A549 (cell line): ENCODE measurements around the gene NIPAL3.

Experiments
- BHLHE40 ChIP-seq: IDR thresholded peaks from 2 replicates; pipeline ENCODE4 v1.6.1; 2012; ENCODE audit warnings: low read depth, low read length, inconsistent platforms
- EP300 ChIP-seq, 2 experiments: fragments of >200 bp; sonication (Bioruptor Twin); formaldehyde crosslinking; IDR thresholded peaks; 2 replicates in 1 of 2; 3 replicates in 1 of 2; pipeline ENCODE4 v1.6.1; 2016 to 2017
- ESRRA ChIP-seq: fragments of 150-350 bp; IDR thresholded peaks from 2 replicates; pipeline ENCODE4 v1.6.1; 2014; ENCODE audit warnings: mild to moderate bottlenecking, low read length, borderline replicate concordance
- FOSL2 ChIP-seq, 2 experiments: fragments of 450-650 bp in 1 of 2; fragments of >200 bp in 1 of 2; sonication (Bioruptor Twin) in 1 of 2; formaldehyde crosslinking; IDR thresholded peaks; 2 replicates each; pipeline versions ENCODE4 v1.5.0 to v1.6.1; 2016 to 2020; ENCODE audit warnings: mild to moderate bottlenecking in 1 of 2, moderate library complexity in 1 of 2
- KDM5A ChIP-seq: fragments of 200-600 bp; sonication (generic); IDR thresholded peaks from 2 replicates; pipeline ENCODE4 v1.6.1; 2016; ENCODE audit warnings: antibody characterized with exemption, mild to moderate bottlenecking
- MAFK ChIP-seq: fragments of 450-650 bp; IDR thresholded peaks from 2 replicates; pipeline ENCODE4 v1.6.1; 2014; ENCODE audit not compliant: partially characterized antibody
- NR3C1 ChIP-seq: fragments of >200 bp; sonication (Bioruptor Twin); formaldehyde crosslinking; IDR thresholded peaks from 3 replicates; pipeline ENCODE4 v1.6.1; 2017
- POLR2A ChIP-seq: IDR thresholded peaks from 2 replicates; pipeline ENCODE4 v1.6.1; 2012; ENCODE audit warnings: mild to moderate bottlenecking, low read length
- RFX5 ChIP-seq: fragments of 450-650 bp; IDR thresholded peaks from 2 replicates; pipeline ENCODE4 v1.7.1; 2014; ENCODE audit warnings: antibody characterized with exemption, mild to moderate bottlenecking, moderate library complexity
- TF ChIP-seq, protein P1 (sequence below): IDR thresholded peaks from 2 replicates; pipeline ENCODE4 v1.6.1; 2012; ENCODE audit warnings: low read depth, borderline replicate concordance
- TF ChIP-seq, protein P2 (sequence below): fragments of >200 bp; sonication (Bioruptor Twin); formaldehyde crosslinking; IDR thresholded peaks from 3 replicates; pipeline ENCODE4 v1.5.1; 2016
- TF ChIP-seq, protein P3 (sequence below): fragments of >200 bp; sonication (Bioruptor Twin); formaldehyde crosslinking; IDR thresholded peaks from 3 replicates; pipeline ENCODE4 v1.6.1; 2016
- TF ChIP-seq, protein P4 (sequence below): fragments of 200-600 bp; sonication (generic); IDR thresholded peaks from 2 replicates; pipeline ENCODE4 v1.6.1; 2016; ENCODE audit warnings: antibody characterized with exemption, mild to moderate bottlenecking, moderate library complexity

DNA sequence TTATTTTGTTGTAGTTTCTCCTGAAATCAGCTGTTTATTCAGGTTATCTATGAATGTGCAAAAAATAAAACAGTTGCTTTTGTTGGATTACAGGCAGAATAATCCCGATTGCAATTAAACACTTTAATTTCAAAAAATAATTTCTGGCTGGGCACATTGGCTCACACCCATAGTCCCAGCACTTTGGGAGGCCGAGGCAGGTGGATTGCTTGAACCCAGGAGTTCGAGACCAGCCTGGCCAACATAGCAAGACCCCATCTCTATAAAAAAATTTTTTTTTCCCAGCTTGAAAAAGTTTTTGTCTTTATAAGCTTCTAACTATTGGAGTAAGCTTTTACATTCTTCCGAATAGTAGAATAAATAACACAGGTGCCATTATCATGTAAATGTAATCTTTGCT, 102.3 kb downstream of the NIPAL3 start:
- TF ChIP-seq NR3C1 (no peak), RFX5 (no peak), FOSL2 (IDR thresholded peaks at IDR 0.05) (no peak), FOSL2 (CRISPR knock-in tag; IDR thresholded peaks at IDR 0.05) (no peak), MAFK (no peak), EP300 (IDR thresholded peaks at IDR 0.05) (no peak), ESRRA (no peak), KDM5A (no peak), POLR2A (no peak), BHLHE40 (no peak)
- TF ChIP-seq, protein P1, sequence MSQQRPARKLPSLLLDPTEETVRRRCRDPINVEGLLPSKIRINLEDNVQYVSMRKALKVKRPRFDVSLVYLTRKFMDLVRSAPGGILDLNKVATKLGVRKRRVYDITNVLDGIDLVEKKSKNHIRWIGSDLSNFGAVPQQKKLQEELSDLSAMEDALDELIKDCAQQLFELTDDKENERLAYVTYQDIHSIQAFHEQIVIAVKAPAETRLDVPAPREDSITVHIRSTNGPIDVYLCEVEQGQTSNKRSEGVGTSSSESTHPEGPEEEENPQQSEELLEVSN: no peak
- TF ChIP-seq, protein P2, sequence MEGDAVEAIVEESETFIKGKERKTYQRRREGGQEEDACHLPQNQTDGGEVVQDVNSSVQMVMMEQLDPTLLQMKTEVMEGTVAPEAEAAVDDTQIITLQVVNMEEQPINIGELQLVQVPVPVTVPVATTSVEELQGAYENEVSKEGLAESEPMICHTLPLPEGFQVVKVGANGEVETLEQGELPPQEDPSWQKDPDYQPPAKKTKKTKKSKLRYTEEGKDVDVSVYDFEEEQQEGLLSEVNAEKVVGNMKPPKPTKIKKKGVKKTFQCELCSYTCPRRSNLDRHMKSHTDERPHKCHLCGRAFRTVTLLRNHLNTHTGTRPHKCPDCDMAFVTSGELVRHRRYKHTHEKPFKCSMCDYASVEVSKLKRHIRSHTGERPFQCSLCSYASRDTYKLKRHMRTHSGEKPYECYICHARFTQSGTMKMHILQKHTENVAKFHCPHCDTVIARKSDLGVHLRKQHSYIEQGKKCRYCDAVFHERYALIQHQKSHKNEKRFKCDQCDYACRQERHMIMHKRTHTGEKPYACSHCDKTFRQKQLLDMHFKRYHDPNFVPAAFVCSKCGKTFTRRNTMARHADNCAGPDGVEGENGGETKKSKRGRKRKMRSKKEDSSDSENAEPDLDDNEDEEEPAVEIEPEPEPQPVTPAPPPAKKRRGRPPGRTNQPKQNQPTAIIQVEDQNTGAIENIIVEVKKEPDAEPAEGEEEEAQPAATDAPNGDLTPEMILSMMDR: no peak
- TF ChIP-seq, protein P3, sequence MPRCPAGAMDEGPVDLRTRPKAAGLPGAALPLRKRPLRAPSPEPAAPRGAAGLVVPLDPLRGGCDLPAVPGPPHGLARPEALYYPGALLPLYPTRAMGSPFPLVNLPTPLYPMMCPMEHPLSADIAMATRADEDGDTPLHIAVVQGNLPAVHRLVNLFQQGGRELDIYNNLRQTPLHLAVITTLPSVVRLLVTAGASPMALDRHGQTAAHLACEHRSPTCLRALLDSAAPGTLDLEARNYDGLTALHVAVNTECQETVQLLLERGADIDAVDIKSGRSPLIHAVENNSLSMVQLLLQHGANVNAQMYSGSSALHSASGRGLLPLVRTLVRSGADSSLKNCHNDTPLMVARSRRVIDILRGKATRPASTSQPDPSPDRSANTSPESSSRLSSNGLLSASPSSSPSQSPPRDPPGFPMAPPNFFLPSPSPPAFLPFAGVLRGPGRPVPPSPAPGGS: no peak
- TF ChIP-seq, protein P4, sequence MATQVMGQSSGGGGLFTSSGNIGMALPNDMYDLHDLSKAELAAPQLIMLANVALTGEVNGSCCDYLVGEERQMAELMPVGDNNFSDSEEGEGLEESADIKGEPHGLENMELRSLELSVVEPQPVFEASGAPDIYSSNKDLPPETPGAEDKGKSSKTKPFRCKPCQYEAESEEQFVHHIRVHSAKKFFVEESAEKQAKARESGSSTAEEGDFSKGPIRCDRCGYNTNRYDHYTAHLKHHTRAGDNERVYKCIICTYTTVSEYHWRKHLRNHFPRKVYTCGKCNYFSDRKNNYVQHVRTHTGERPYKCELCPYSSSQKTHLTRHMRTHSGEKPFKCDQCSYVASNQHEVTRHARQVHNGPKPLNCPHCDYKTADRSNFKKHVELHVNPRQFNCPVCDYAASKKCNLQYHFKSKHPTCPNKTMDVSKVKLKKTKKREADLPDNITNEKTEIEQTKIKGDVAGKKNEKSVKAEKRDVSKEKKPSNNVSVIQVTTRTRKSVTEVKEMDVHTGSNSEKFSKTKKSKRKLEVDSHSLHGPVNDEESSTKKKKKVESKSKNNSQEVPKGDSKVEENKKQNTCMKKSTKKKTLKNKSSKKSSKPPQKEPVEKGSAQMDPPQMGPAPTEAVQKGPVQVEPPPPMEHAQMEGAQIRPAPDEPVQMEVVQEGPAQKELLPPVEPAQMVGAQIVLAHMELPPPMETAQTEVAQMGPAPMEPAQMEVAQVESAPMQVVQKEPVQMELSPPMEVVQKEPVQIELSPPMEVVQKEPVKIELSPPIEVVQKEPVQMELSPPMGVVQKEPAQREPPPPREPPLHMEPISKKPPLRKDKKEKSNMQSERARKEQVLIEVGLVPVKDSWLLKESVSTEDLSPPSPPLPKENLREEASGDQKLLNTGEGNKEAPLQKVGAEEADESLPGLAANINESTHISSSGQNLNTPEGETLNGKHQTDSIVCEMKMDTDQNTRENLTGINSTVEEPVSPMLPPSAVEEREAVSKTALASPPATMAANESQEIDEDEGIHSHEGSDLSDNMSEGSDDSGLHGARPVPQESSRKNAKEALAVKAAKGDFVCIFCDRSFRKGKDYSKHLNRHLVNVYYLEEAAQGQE: no peak
